IMR-90 (cell line): Measurements from ENCODE around the gene KRTAP20-2. TPM values are rescaled to one million over a fixed set of nuclear protein-coding genes. Genes with fewer than 3 reads are reported as not detected.

Source experiments
- ATAC-seq: fragments of 200-7000 bp; cut with Tn5 transposase; 2 replicates; pipeline ENCODE4 v1.9.1; 2020; ENCODE audit warnings: low read depth, mild to moderate bottlenecking, moderate library complexity
- BruUV-seq: library from RNA; stranded (reverse); fragments of 400-500 nt; replicated peaks from 2 replicates; lab custom pipeline; 2021; lab: Mats Ljungman, UMichigan
- CTCF ChIA-PET: fragments of 300-600 bp; formaldehyde crosslinking; extraction: SDS; loops from one replicate; lab custom pipeline; 2021; ENCODE audit warnings: antibody characterized with exemption; lab: Yijun Ruan, JAX
- POLR2A ChIA-PET: fragments of 300-600 bp; sonication (Branson Sonifier 250); formaldehyde crosslinking; loops from one replicate; lab custom pipeline; 2022; ENCODE audit warnings: antibody characterized with exemption; ENCODE audit not compliant: unreplicated experiment; lab: Charles Lee
- DNase-seq: peaks from one replicate; pipeline ENCODE4 v3.0.0; 2013
- H2AFZ ChIP-seq: replicated peaks from 2 replicates; pipeline ENCODE3; 2013; ENCODE audit warnings: low read length, mild to moderate bottlenecking; ENCODE audit not compliant: poor library complexity
- H2AK5ac ChIP-seq: 2 replicates; pipeline ENCODE4 v1.6.1; 2013; ENCODE audit warnings: low read depth, low read length, inconsistent platforms
- H2AK9ac ChIP-seq: replicated peaks from 2 replicates; pipeline ENCODE3; 2013; ENCODE audit warnings: mild to moderate bottlenecking, low read depth, low read length, moderate library complexity; ENCODE audit not compliant: poor library complexity
- H2BK120ac ChIP-seq: 2 replicates; pipeline ENCODE4 v1.6.1; 2013; ENCODE audit warnings: low read depth, low read length, inconsistent platforms
- H2BK15ac ChIP-seq: 3 replicates; pipeline ENCODE4 v1.6.1; 2013; ENCODE audit warnings: low read depth, low read length, inconsistent platforms
- H2BK20ac ChIP-seq: 2 replicates; pipeline ENCODE4 v1.6.1; 2013; ENCODE audit warnings: low read depth, mild to moderate bottlenecking, inconsistent platforms, low read length, moderate library complexity
- H2BK5ac ChIP-seq: 2 replicates; pipeline ENCODE4 v1.6.1; 2013; ENCODE audit warnings: mild to moderate bottlenecking, low read depth, low read length, inconsistent platforms; ENCODE audit not compliant: poor library complexity, severe bottlenecking
- H3K14ac ChIP-seq: replicated peaks from 2 replicates; pipeline ENCODE4 v1.6.1; 2013; ENCODE audit warnings: low read depth, low read length, inconsistent platforms
- H3K18ac ChIP-seq: 2 replicates; pipeline ENCODE4 v1.6.1; 2013; ENCODE audit warnings: low read depth, low read length, control low read depth
- H3K23ac ChIP-seq: 2 replicates; pipeline ENCODE4 v1.6.1; 2013; ENCODE audit warnings: low read depth, low read length, inconsistent platforms
- H3K27ac ChIP-seq: 2 replicates; pipeline ENCODE4 v1.5.1; 2013; ENCODE audit warnings: mild to moderate bottlenecking, control low read depth, low read length; ENCODE audit not compliant: insufficient read depth
- H3K27me3 ChIP-seq: 2 replicates; pipeline ENCODE4 v1.6.1; 2013; ENCODE audit warnings: low read length; ENCODE audit not compliant: control insufficient read depth, insufficient read depth
- H3K36me3 ChIP-seq: 2 replicates; pipeline ENCODE4 v1.6.1; 2013; ENCODE audit warnings: low read length, mixed read lengths; ENCODE audit not compliant: control insufficient read depth, insufficient read depth
- H3K4ac ChIP-seq: 2 replicates; pipeline ENCODE4 v1.6.1; 2013; ENCODE audit warnings: low read depth, low read length, inconsistent platforms
- H3K4me1 ChIP-seq: 2 replicates; pipeline ENCODE4 v1.6.1; 2013; ENCODE audit warnings: low read length, mixed read lengths; ENCODE audit not compliant: control insufficient read depth, insufficient read depth
- H3K4me2 ChIP-seq: 2 replicates; pipeline ENCODE4 v1.6.1; 2013; ENCODE audit warnings: low read depth, mild to moderate bottlenecking, control low read depth, low read length, moderate library complexity
- H3K4me3 ChIP-seq: 2 replicates; pipeline ENCODE4 v1.5.1; 2013; ENCODE audit warnings: low read depth, mild to moderate bottlenecking, control low read depth, low read length, moderate library complexity; ENCODE audit not compliant: insufficient read depth
- H3K56ac ChIP-seq: 2 replicates; pipeline ENCODE4 v1.6.1; 2013; ENCODE audit warnings: low read length, inconsistent platforms; ENCODE audit not compliant: insufficient read depth; ENCODE audit errors: extremely low read depth
- H3K79me1 ChIP-seq, 2 experiments: 2 replicates each; pipeline ENCODE4 v1.6.1; 2013; ENCODE audit warnings: low read length in 2 of 2, inconsistent platforms in 1 of 2, low read depth in 1 of 2
- H3K9ac ChIP-seq: 2 replicates; pipeline ENCODE4 v1.6.1; 2013; ENCODE audit warnings: low read depth, low read length, control low read depth
- H3K9me1 ChIP-seq: 2 replicates; pipeline ENCODE4 v1.6.1; 2013; ENCODE audit warnings: low read length, inconsistent platforms; ENCODE audit not compliant: insufficient read depth
- H3K9me3 ChIP-seq: 2 replicates; pipeline ENCODE4 v1.6.1; 2013; ENCODE audit warnings: low read length; ENCODE audit not compliant: control insufficient read depth, insufficient read depth
- H4K20me1 ChIP-seq: 2 replicates; pipeline ENCODE4 v1.6.1; 2013; ENCODE audit warnings: low read length, inconsistent platforms; ENCODE audit not compliant: insufficient read depth
- H4K5ac ChIP-seq: 2 replicates; pipeline ENCODE4 v1.6.1; 2013; ENCODE audit warnings: mild to moderate bottlenecking, low read depth, low read length, control low read depth
- H4K8ac ChIP-seq, 2 experiments: 2 replicates each; pipeline ENCODE4 v1.6.1; 2013; ENCODE audit warnings: low read depth in 2 of 2, low read length in 2 of 2, control low read depth in 1 of 2, inconsistent platforms in 1 of 2
- H4K91ac ChIP-seq: 2 replicates; pipeline ENCODE4 v1.6.1; 2013; ENCODE audit warnings: low read depth, low read length, inconsistent platforms; ENCODE audit not compliant: insufficient read depth
- CTCF ChIP-seq: conservative IDR thresholded peaks from 2 replicates; pipeline ENCODE4 v1.5.1; 2012; ENCODE audit warnings: mild to moderate bottlenecking, low read depth, low read length, improper control_type of control experiment
- FOS ChIP-seq: fragments of 150-350 bp; IDR thresholded peaks from 2 replicates; pipeline ENCODE4 v1.6.1; 2016; ENCODE audit warnings: low read depth, low read length
- MAFK ChIP-seq: IDR thresholded peaks from 2 replicates; pipeline ENCODE4 v1.6.1; 2012; ENCODE audit warnings: low read depth, low read length, improper control_type of control experiment
- MAZ ChIP-seq: IDR thresholded peaks from 2 replicates; pipeline ENCODE4 v1.6.1; 2012; ENCODE audit warnings: low read depth, mild to moderate bottlenecking, low read length, improper control_type of control experiment, moderate library complexity, borderline replicate concordance
- RAD21 ChIP-seq: IDR thresholded peaks from 2 replicates; pipeline ENCODE4 v1.6.1; 2012; ENCODE audit warnings: low read length, improper control_type of control experiment
- RFX5 ChIP-seq: IDR thresholded peaks from 2 replicates; pipeline ENCODE4 v1.8.0; 2012; ENCODE audit warnings: low read depth, mild to moderate bottlenecking, low read length, moderate library complexity
- USF2 ChIP-seq: fragments of 150-350 bp; IDR thresholded peaks from 2 replicates; pipeline ENCODE4 v1.6.1; 2017; ENCODE audit warnings: mild to moderate bottlenecking, antibody characterized with exemption, low read length, low read depth
- WGBS, 2 experiments: methylation state at CpG; one replicate each; pipeline versions ENCODE4 v1.1.5 to v1.1.7; 2013; ENCODE audit warnings: missing lambda C conversion rate in 2 of 2; ENCODE audit not compliant: insufficient read length in 1 of 2; ENCODE audit errors: extremely low coverage in 2 of 2; 5-methylcytosine and 5-hydroxymethylcytosine counted together
- dilution Hi-C: fragments of 300-500 bp; cut with HindIII; formaldehyde crosslinking; loops from one replicate; pipeline ENCODE4 v1.14.3; 2018; ENCODE audit warnings: low sequenced_read_pairs; ENCODE audit not compliant: unreplicated experiment
- in situ Hi-C: fragments of 300-500 bp; cut with MboI; formaldehyde crosslinking; loops from 3 replicates; pipeline ENCODE4 v1.14.3; 2019; ENCODE audit warnings: low sequenced_read_pairs, inconsistent platforms, mixed read lengths
- intact Hi-C: fragments of 100-400 bp; cut with micrococcal nuclease; formaldehyde crosslinking; loops from 2 replicates; pipeline ENCODE4 v1.10.0; 2022
- polyA plus RNA-seq, 3 experiments: library from polyadenylated mRNA; depleted of rRNA; stranded (reverse); fragments of >200 nt; gene quantifications; 2 replicates each; pipeline ENCODE4 v1.2.3, GENCODE V29; 2012; ENCODE audit warnings: low replicate concordance in 1 of 3
- total RNA-seq: library from RNA; depleted of rRNA; stranded (reverse); fragments of >200 nt; gene quantifications from 2 replicates; pipeline ENCODE4 v1.2.3, GENCODE V29; 2012

Gene KRTAP20-2
- total and polyA plus RNA-seq, 2 of the 4 experiments (the other 2 are of a cell fraction): not detected

- TF ChIP-seq USF2 (no peak), RFX5 (no peak), FOS (no peak), CTCF (no peak), MAZ (no peak), MAFK (no peak), RAD21 (no peak)
- ATAC-seq (no peak), DNase-seq (no peak)
- dilution Hi-C loops (no loop called here), in situ Hi-C loops (no loop called here), intact Hi-C loops (no loop called here)
- Histone ChIP-seq H3K9me3 (peaks cover 14% of the 10 kb centered on the region), H3K18ac (no peak within 1 kb of the TSS), H4K8ac (no peak within 1 kb of the TSS), H3K27ac (no peak within 1 kb of the TSS), H3K27me3 (no peaks in the 10 kb centered on the region), H3K36me3 (no peaks in the 10 kb centered on the region), H4K91ac (no peak within 1 kb of the TSS), H3K4ac (no peak within 1 kb of the TSS), H3K79me1 (no peaks in the 10 kb centered on the region), H3K14ac (no peak within 1 kb of the TSS), H2AFZ (no peak within 1 kb of the TSS), H2AK9ac (no peak within 1 kb of the TSS), H2BK5ac (no peak within 1 kb of the TSS), H3K23ac (no peak within 1 kb of the TSS), H2BK120ac (no peak within 1 kb of the TSS), H3K9ac (no peak within 1 kb of the TSS), H3K4me3 (no peak within 1 kb of the TSS), H2BK15ac (no peak within 1 kb of the TSS), H3K56ac (no peak within 1 kb of the TSS), H2AK5ac (no peak within 1 kb of the TSS), H2BK20ac (no peak within 1 kb of the TSS), H3K4me1 (no peaks in the 10 kb centered on the region), H3K9me1 (no peaks in the 10 kb centered on the region), H4K20me1 (no peaks in the 10 kb centered on the region), H3K4me2 (no peak within 1 kb of the TSS), H4K5ac (no peak within 1 kb of the TSS)
- ChIA-PET CTCF (no interaction called here), POLR2A (no interaction called here)
- no CpG with 5 or more reads among the region's 1 CpG for WGBS, 2 experiments
- no TSS peak for BruUV-seq
Observed at GRCh38 chr21:30600787-30601186, 34.2 kb upstream of the KRTAP20-2 start, which contains the start of gene KRTAP22-1. TSS of gene KRTAP22-1 (plus strand) at chr21:30601087.
